Germinal center (tissue), 1 donor: ENCODE results near the gene BANK1.

Source experiments
- DNase-seq: peaks from one replicate; pipeline ENCODE4 v3.0.0; 2012; ENCODE audit warnings: mixed read lengths, low spot score

BANK1 gene

GRCh38 chr4:102027961-102028360, 237.4 kb downstream of the BANK1 start:
- no peak for DNase-seq

- DNase-seq = no peak
Observed at GRCh38 chr4:102031406-102031805, 240.9 kb downstream of the BANK1 start.

DNA sequence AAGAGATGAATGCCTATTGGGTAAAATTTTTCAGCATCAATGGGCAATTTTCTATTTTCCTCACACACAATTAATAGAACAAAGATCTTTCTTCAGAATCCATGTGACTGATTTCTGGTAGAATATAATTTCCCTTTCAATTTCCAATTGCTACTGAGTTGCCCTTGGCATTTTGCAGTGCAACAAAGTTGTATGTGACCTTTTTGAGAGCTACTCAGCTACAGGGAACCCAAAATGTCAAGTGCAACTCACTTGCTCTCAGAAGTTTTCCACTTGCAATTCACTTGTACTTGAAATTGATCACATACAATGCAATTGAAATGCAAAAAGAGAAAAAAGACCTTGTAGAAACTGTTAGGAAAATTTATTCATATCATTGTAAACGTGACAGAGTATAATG, 245.5 kb downstream of the BANK1 start:
- DNase-seq = no peak

GRCh38 chr4:102036619-102037376, 246.3 kb downstream of the BANK1 start:
- no peak for DNase-seq

- DNase-seq = no peak
Observed at GRCh38 chr4:102037566-102037965, 247.0 kb downstream of the BANK1 start.

- no peak for DNase-seq
Observed at GRCh38 chr4:102042871-102043802, 252.6 kb downstream of the BANK1 start.

DNA sequence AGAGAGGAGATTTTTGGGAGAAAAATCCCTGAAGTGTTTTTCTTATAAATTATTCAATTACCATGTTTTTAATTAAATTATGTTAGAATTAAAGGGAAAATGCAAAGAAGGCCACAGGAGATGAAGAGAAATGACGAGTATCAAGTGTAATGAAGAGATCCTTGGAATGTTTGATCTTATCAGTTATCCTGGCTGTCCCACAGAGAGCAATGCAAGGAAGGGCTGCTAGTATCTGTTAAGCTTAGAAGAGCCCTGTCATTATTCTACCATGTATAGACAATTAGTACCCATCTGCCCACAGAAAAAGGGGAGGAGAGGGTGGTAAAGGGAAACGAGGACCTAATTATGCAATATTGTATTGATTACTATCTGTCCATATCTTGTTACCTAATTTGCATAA, 257.1 kb downstream of the BANK1 start:
- no peak for DNase-seq

- DNase-seq = no peak
Observed at GRCh38 chr4:102055805-102056204, 265.3 kb downstream of the BANK1 start.

- DNase-seq = no peak
Observed at GRCh38 chr4:102057122-102057521, 266.6 kb downstream of the BANK1 start.

DNA sequence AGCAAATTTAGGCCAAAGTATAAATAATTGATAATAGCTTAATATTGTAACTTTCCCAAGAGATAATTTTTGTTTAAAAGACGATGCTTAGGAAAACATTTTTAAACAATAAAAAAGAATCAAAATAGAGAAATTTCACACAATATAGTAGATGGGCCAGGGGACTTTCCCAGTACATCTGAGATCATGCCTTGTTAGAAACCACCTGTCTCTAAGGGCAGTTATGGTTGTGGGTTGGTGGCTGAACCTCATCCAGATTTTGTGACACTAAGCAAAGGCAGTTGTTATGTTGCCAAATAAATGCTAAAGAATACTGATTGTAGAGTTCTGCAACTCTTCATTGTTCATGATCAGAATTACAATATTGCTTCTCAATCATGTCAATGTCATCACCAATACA, 270.6 kb downstream of the BANK1 start:
- DNase-seq = no peak

GRCh38 chr4:102064747-102065442, 274.4 kb downstream of the BANK1 start:
- no peak for DNase-seq

- no peak for DNase-seq
Observed at GRCh38 chr4:102076622-102077021, 286.1 kb downstream of the BANK1 start.

GRCh38 chr4:102080184-102080583, 289.7 kb downstream of the BANK1 start:
- DNase-seq = no peak

- no peak for DNase-seq
Observed at GRCh38 chr4:102089850-102090621, 299.5 kb downstream of the BANK1 start.

DNA sequence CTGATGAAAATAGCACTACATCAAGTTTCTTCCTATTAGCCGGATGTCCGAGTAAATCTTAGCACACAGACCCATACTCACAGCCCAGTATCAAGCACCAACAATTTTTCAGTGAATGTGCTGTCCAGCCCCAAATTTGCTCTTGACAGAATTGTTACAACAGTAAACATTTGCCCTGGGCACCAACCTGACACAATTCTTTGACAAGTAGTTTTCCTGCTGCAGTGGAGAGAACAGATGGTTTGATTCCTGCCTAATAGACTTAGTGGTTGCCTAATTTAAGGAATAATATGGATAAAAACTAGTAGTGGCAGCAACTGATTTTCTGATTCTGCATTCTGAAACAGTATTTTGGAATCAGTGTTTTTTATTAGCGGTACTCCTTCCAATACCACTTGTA, 301.1 kb downstream of the BANK1 start:
- no peak for DNase-seq

DNA sequence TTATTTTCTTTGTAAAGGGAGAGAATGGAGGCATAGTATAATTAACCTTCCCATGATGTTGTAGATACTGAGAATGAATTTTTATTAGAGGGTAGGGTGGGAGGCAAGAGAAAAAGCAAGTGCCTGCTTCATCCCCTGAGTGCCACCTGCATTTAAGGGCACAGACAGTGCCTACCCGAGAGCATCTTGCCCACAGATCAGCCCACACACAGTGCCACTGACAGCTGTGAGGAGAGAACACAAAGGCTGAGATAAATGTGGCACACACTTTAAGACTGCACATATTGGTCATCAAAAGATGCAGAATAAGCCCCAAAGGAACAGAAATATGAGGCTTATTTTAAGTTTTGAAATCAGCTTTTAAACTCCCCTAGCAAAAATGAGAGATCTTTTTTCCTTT, 304.0 kb downstream of the BANK1 start:
- no peak for DNase-seq

DNA sequence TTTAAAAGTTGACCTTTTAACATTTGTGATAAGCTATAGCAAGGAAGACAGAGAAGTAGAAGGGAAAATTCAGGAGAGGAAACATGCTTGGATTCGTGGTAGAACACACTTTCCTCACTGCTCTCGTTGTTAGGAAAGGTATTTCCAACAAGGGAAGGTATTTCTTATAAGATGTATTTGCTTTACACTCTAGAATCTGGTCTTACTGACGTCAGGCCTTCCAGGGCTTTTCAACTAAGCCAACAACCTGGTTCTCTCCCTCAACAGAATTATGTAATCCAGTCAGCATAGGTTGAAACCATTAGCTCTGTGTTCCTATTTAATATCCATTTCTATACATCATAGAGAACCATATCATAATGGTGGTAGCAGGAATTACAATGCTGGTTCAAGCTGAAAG, 312.8 kb downstream of the BANK1 start:
- no peak for DNase-seq

DNA sequence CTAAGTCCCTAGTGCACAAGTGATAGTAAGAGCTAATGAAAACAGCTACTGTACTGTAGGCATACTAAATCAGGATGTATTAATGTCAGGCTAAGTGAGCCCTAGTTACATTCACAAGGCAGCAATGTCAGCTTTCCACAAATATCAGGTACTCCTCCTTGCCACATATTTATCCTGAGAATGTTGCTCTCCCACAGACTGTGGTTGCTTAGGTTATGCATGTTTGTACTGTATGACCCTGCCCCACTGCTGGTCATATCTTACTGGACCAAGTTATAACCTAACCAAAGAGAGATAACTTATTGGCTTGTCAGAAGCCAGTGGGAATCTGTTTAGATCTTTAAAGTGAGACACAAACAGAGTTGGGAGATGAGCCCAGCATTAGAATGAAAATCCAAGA, 313.7 kb downstream of the BANK1 start:
- DNase-seq = no peak

DNA sequence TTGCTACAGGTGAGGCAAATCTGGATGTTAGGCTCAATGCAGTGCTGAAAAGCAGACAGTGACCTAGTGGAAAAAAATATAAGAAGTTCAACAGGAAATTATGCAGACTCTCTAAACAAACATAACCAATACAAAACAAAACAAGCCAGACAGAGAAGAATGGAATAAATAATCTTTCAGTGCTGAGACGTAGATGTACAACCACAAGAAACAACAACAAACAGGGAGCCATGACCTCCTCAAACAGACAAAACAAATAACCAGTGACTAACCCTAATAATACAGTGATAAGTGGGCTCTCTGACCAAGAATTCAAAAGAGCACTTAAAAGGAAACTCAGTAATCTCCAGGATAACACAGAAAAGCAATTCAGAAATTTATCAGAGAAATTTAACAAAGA, 315.5 kb downstream of the BANK1 start:
- no peak for DNase-seq

- no peak for DNase-seq
Observed at GRCh38 chr4:102114118-102114630, 323.6 kb downstream of the BANK1 start.

DNA sequence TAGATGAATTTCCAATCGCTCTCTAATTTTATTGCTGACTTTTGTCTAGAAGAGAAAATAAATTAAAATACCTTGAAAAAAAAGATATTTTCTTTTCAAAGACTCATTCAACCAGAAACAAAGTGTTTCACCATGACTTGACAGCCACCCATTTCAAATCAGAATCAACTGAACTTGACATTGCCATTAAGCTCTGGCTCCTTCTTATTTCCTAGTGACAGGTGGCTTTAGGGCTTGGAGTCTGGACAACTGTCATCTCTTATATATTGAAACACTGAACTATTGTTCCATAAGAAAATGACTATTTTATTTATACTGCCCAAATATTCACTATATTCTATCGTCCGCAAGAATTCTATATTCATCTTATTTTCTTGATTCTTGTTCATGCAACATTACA, 325.6 kb downstream of the BANK1 start:
- DNase-seq = no peak

- DNase-seq = no peak
Observed at GRCh38 chr4:102120846-102121245, 330.3 kb downstream of the BANK1 start.
